Measurements from ENCODE around the gene RAD18. TPM values are rescaled to one million over a fixed set of nuclear protein-coding genes. Genes with fewer than 3 reads are reported as not detected.

The RAD18 gene
- total RNA-seq, 2 donors from 2014 or later = 2.4 to 3.6 TPM

DNA sequence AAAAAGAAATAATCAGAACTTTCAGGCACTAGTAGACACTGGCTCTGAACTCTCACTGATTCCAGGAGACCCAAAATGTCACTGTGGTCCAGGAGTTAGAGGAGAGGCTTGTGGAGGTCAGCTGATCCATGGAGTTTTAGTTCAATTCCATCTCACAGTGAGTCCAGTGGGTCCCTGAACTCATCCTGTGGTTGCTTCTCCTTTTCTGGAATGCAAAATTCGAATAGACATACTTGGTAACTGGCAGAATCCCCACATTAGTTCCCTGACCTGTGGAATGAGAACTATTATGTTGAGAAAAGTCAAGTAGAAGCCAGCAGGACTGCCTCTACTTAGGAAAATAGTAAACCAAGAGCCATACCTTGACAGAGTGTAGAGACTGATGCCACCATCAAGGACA lies 106.6 kb downstream of the RAD18 start:
- H3K9me3 ChIP-seq = no peaks in the 10 kb centered on the region
- no peak overlapping the region for H3K27ac ChIP-seq
- H3K27me3 ChIP-seq = no peaks in the 10 kb centered on the region
- H3K36me3 ChIP-seq = no peaks in the 10 kb centered on the region
- no peak for DNase-seq (ENCODE audit: low spot score)
- TF ChIP-seq, protein P1, sequence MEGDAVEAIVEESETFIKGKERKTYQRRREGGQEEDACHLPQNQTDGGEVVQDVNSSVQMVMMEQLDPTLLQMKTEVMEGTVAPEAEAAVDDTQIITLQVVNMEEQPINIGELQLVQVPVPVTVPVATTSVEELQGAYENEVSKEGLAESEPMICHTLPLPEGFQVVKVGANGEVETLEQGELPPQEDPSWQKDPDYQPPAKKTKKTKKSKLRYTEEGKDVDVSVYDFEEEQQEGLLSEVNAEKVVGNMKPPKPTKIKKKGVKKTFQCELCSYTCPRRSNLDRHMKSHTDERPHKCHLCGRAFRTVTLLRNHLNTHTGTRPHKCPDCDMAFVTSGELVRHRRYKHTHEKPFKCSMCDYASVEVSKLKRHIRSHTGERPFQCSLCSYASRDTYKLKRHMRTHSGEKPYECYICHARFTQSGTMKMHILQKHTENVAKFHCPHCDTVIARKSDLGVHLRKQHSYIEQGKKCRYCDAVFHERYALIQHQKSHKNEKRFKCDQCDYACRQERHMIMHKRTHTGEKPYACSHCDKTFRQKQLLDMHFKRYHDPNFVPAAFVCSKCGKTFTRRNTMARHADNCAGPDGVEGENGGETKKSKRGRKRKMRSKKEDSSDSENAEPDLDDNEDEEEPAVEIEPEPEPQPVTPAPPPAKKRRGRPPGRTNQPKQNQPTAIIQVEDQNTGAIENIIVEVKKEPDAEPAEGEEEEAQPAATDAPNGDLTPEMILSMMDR (IDR thresholded peaks at IDR 0.05) = no peak
- no peak overlapping the region for H3K4me3 ChIP-seq
- no peaks in the 10 kb centered on the region for H3K4me1 ChIP-seq

DNA sequence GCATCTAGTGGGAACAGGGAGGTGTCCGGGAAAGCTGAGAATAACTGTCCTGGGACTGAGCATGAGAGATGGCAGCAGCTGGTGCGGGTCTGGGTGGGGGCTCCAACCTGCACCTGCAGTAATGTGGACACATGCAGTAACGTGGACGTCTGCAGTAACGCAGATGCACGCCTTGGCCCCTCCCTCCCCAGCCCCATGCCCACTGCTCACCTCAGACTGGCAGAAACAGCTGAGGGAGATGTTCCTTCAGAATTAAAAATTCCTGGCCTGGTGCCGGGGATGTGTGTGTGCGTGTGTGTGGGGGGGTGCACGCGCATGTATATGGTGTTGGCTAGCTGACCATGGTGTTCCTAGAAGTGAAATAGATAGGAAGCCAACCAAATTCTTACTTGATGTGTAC lies 107.2 kb downstream of the RAD18 start:
- Histone ChIP-seq H3K4me3 (no peak overlapping the region), H3K27ac (no peak overlapping the region), H3K9me3 (no peaks in the 10 kb centered on the region), H3K4me1 (no peaks in the 10 kb centered on the region), H3K27me3 (no peaks in the 10 kb centered on the region), H3K36me3 (no peaks in the 10 kb centered on the region)
- TF ChIP-seq, protein P1 (IDR thresholded peaks at IDR 0.05) = no peak
- DNase-seq (ENCODE audit: low spot score) = no peak

DNA sequence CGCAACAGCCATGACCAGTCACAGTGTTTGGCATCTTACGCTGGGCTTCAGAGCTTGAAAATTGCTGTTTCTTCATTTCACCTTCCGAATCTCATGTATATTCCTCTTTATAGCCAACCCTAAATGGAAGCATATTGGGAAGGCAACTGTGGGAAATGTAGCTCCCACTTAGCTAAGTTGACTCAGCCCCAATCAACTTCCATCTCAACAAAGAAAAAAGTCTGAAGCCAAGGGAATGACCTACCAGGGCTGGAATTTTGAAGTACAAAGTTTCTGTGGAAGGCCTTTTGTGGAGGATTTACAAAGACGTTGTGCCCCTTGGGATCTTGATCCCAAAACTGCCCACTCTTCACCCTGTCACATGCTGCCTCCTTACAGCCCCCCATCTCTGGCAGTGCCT lies 108.6 kb downstream of the RAD18 start:
- H3K27ac ChIP-seq = no peak overlapping the region
- H3K4me3 ChIP-seq = no peak overlapping the region
- H3K36me3 ChIP-seq = no peaks in the 10 kb centered on the region
- TF ChIP-seq, protein P1 (IDR thresholded peaks at IDR 0.05) = no peak
- H3K27me3 ChIP-seq = no peaks in the 10 kb centered on the region
- no peaks in the 10 kb centered on the region for H3K4me1 ChIP-seq
- no peaks in the 10 kb centered on the region for H3K9me3 ChIP-seq
- DNase-seq (ENCODE audit: low spot score) = no peak

DNA sequence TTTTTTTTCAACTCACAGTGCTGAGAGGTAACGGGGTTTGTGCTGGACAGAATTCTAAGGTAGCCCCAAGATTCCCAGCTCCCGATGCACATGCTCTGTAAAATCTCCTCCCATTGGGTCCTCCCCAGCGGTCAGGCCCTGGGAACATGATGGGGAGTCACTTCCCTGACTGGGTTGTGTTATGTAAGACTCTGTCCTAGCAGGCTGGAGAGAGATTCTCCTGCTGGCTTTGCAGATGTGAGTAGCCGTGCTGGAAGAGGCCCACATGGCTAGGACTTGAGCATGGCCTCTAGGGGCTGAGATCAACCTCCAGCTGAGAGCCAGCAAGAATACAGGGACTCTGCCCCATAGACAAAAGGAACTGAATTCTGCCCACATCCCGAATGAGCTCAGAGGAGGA lies 110.2 kb downstream of the RAD18 start:
- no peaks in the 10 kb centered on the region for H3K9me3 ChIP-seq
- no peaks in the 10 kb centered on the region for H3K36me3 ChIP-seq
- H3K27ac ChIP-seq = no peak overlapping the region
- TF ChIP-seq, protein P1 (IDR thresholded peaks at IDR 0.05) = no peak
- H3K27me3 ChIP-seq = no peaks in the 10 kb centered on the region
- H3K4me1 ChIP-seq = no peaks in the 10 kb centered on the region
- H3K4me3 ChIP-seq = no peak overlapping the region
- no peak for DNase-seq (ENCODE audit: low spot score)

DNA sequence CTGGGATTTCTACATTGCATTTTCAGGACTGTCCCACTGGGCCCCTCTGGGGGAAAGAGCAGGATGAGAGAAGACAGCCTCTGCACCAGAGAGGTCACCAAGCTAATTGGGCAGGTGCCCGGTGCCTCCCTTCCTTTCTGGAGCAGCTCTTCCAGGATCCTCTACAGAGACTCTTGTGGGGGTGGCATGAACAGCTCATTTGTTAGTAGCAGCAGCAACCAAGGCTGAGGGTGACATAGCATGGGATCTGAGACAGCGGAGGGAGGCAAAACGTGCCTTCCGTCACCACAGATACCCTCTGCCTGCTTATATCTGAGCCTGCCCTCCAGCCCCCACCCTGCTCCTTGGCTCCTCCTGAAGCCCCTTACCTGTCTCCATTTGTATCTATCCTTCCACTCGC lies 110.8 kb downstream of the RAD18 start:
- TF ChIP-seq, protein P1 (IDR thresholded peaks at IDR 0.05) = no peak
- no peaks in the 10 kb centered on the region for H3K9me3 ChIP-seq
- H3K4me1 ChIP-seq = no peaks in the 10 kb centered on the region
- no peak overlapping the region for H3K4me3 ChIP-seq
- H3K36me3 ChIP-seq = no peaks in the 10 kb centered on the region
- H3K27ac ChIP-seq = no peak overlapping the region
- DNase-seq (ENCODE audit: low spot score) = no peak
- no peaks in the 10 kb centered on the region for H3K27me3 ChIP-seq

DNA sequence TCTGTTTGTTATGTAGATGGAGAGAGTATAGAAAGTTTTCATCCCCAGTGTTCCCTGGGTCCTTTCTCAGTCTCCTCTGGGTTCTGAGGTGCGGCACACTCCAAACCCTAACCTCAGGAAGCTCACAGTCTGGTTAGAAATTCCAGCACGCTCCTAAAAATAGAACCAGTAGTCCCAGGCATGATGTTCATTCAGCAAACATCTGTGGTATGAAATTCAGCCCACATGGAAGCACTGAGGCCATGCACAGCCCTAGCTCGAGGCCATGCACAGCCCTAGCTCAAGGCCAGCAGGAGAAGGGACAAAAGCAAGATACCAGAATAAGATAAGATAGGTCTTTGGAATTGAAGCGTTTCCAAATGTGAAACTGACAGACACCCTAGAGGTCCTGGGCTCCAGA lies 111.6 kb downstream of the RAD18 start:
- H3K4me1 ChIP-seq = no peaks in the 10 kb centered on the region
- DNase-seq (ENCODE audit: low spot score) = no peak
- H3K27me3 ChIP-seq = no peaks in the 10 kb centered on the region
- H3K27ac ChIP-seq = peak overlapping the region in 1 of 2 donors; percentile 16
- no peak overlapping the region for H3K4me3 ChIP-seq
- TF ChIP-seq, protein P1 (IDR thresholded peaks at IDR 0.05) = no peak
- no peaks in the 10 kb centered on the region for H3K36me3 ChIP-seq
- H3K9me3 ChIP-seq = no peaks in the 10 kb centered on the region

All from right atrium auricular region (tissue), 2 donors.